NCI-H446 (cell line): ENCODE data around the gene SGPL1.
"Not testable (repeated sequence)": the region's sequence is repeated elsewhere in the genome, so short reads cannot be mapped to it uniquely, and the experiment has no call there.

Experiments
- DNase-seq, 2 experiments: peaks; one replicate each; lab custom pipeline; 2025; lab: John Stamatoyannopoulos, UW

Gene SGPL1

DNA sequence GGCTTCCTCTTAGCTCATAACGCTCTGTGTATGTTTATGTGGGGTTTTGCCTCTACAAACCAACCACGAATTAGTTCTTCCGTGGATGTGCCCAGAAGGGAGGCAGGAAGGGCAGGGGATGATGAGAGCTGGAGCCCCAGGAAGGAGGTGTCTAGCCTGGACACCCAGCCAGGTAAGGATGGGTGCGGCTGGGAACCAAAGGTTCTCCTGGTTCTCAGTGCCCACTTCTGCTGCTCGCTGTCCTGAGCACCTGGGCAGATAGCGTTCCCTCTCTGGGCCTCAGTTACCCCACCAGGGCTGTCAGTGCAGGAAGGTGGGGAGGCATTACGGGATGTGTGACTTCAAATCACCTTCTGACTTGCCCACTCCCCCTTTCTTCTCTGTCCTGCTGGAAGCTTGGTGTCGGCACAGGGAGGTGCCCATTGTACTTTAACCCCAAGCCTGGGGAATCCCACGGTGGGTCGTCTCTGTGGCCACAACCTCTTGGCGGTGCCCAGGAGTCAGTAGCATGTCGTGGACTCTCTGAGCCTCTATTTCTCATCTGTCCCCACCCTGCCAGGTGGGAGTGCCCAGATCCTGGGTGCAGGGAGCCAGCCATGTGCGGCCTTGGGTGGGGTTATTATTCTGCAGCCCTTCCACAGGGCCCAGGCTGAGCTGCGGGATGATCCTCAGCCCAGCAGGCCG lies 91.3 kb downstream of the SGPL1 start:
- DNase-seq: no peak

DNA sequence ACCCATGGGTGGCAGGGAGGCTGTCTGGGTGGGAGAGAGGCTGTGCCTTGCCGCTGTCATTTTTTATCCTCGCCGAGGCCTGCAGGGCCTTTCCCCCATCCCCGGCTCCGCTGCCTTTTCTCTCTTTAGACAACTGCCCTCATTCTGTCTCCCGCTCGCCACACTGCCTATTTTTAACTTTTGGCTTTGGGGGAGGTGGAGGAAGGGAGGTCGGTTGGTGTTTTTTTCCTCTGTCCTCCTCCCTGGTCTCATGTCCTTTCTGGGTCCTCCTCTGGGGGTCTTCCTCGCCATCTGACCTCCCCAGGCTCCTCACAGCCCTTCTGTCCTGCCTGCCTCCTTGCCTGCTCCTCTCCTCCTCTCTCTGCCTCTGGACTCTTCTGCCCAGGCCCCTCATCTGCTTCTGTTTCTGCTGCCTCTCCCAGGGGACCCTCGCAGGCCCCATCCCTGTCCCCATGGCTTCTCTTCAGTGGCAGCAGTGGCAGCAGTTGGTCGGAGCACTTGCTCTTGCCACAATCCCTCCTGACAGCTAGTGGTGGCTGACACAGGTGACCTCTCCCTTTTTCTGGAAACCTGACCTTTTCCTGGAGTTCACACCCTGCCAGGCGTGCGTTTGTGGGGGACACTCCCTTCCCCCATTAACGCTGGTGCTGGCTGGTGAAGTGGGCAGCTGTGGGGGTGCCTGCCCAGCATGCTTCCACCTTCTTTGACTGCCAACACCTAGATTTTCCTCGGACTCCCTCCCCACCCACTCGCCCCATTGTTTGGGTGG lies 92.1 kb downstream of the SGPL1 start:
- DNase-seq: no peak

DNA sequence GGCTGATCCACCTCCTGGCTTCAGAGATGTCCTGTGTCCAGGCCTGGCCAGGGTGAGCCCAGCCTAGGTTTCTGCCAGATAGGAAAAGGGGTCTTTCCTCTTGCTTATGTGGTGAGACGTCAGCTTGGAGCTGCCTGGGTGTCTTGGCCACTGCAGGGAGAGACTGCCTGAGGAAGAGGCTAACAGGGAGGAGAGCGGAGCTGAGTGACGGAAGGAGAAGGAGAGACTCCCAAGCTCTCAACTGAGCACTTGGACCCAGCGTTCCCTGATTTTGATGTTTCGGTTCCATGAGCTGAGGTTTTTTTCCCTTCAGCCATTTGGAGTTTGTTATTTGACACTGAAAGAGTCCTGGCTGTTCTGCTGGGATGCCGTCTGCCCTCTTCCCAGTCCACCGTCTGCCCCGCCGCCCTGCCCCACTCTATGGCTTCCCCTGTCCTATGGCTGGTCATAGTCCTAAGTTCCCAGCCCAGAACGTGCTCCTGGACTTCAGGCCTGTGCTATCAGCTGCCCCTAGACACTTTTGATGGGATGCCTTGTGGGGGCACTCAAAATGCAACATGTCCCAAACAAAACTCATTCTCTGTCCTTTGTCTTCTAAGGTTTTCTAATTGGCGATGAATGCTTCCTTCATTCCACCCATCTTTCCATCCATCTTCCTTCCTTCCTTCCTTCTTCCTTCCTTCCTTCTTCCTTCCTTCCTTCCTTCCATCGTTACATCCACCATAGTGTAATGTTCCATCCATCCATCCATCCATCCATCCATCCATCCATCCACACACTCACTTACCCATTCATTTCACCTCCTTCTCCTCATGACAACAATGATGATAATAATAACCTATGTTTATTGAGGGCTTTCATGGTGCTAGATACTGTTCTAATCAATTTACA lies 92.9 kb downstream of the SGPL1 start:
- DNase-seq: no peak

DNA sequence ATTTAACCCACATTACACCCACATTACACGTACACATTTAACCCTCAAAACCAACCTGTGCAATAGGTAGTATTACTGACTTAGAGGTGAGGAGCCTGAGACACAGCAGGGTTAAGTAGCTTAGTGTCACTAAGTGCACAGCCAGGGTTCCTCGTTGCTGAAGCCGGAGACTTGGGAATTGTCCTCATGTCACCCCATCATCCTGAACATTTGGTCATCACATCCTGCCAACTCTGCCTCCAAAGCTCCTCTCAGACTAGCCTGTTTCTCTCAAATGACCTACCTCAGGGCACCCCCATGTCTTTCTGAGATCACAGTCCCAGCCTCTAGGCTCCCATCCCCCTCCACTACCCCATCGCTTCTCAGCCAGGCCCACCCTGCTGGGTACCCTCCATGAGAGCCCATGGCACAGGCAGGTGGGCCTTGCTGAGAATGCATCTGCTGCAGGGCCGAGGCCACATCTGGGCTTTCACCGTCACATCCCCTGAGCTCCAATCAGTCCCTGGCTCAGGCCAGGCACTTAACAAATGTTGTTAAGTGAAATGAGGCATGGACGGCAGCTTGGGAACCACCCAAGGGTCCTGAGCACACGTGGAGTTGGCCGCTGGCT lies 93.7 kb downstream of the SGPL1 start:
- no peak for DNase-seq

DNA sequence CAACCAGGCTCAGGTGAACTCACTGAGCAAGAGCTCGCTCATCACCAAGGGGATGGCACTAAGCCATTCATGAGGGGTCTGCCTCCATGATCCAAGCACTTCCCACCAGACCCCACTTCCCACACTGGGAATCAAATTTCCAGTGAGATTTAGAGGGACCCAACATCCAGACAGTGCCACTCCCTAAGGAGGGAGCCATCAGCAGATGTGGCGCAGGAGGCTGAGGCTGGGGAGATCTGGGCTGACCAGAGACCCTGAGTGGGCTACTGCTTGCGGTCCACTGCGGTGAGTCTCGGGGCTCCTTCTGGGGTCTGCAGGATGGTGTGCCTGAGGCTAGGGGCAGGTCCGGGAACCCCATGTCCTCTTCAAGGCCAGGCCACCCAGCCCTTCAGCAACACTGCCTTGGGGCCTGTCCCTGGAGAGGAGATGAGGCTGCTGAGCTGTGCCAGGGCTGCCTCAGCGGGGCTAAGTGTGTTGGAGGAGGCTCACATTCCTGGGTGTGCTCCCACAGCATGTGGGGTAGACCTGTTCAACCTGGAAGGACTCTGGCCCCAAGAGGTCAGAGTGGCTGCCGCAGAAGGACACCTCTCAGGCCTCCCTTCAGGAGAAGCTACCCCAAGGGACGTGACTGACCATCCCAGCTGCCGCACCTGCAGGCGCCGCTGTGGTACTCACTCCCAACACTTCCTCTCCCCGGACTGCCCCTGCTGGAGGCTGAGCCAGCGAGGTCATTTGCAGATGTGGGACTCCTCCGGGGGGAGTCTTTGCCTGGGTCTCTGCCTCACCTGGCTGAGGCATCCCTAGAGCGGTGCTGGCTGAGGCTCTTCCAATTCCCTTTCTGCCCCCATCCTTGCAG lies 95.0 kb downstream of the SGPL1 start:
- no peak for DNase-seq

DNA sequence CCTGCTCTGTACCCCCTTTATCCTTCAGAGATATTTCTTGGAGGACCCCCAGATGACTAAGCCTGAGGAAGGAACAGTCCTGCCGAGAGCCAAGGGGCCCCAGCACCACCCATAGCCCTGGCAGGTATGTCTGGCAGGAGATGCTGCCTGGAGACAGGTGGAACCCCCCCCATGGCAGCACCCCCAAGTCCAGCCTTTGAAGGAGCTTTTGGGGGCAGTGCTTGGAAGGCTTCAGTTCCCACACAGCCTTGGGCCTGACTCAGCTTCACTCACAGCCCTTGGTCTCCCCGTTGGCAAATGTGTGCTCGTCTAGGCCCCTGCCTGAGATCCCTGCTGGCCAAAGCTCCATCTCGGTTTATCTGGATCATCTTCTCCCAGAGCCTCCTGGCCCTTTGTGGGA lies 95.6 kb downstream of the SGPL1 start:
- no peak for DNase-seq

DNA sequence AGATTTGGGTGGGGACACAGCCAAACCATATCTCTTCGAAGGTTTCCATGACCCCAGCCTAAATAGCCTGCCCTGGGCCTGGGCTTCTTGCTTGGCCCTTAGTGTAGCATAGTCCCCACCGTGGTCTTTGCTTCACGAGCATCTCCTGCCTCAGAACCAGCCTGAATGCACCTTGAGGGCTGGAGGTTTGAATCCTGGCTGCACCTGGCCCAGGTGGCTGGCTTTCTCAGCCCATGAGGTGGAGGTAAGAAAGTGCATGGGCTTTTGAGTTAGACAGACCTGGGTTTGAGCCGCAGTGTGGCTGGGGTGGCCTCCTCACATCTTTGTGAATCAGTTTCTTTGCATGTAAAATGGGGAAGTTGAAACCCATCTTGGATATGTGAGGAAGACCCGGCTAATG lies 96.8 kb downstream of the SGPL1 start:
- DNase-seq: no peak

DNA sequence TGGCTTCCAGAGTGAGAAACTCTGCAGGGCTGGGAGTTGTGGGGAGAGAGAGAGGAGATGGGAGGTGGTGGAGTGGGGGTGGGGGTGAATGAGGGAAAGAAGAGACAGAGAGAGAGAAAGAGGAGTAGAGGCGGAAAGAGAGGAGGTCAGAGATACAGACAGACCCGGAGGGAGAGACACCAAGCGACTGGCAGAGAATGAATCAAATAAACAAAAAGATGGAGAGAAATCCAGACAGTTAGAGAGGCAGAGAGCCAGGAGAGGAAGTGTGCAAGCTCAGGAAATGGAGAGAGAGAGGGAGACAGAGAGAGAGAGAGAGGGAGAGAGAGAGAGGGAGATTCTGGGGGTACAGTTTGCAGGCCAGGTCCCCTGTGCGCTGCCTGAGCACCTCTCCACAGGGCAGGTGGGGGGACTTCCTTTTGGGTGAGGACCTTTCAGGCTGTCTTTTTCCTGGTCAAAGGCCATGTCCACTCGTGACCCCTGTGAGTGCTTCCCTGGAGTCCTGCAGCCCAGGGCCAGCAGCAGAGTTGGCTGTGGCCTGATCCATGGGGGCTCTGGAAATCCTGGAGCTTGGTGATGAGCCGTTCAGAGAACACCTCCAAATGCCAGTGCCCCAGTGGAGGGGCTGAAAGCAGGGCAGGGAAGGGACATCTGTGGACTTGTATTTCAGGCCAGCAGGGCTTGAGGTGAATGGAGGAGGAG lies 97.6 kb downstream of the SGPL1 start:
- no peak for DNase-seq

DNA sequence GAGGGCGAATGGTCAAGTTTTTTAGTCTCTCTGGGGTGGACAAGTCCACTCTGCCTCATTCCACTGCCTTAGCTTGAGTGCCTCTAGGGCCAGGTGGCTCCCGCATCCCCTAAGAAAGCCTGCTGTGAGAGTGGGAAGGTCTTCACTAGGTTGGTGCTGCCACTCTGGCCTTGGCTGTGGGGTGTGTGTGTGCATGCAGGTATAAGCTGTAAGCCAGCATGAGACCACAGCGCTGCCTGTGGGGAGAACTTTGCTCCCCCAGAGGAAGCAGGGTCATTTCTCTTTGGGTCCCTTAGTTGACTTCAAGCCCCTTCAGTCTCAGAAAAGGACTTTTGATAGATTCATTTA lies 98.1 kb downstream of the SGPL1 start:
- no peak for DNase-seq

DNA sequence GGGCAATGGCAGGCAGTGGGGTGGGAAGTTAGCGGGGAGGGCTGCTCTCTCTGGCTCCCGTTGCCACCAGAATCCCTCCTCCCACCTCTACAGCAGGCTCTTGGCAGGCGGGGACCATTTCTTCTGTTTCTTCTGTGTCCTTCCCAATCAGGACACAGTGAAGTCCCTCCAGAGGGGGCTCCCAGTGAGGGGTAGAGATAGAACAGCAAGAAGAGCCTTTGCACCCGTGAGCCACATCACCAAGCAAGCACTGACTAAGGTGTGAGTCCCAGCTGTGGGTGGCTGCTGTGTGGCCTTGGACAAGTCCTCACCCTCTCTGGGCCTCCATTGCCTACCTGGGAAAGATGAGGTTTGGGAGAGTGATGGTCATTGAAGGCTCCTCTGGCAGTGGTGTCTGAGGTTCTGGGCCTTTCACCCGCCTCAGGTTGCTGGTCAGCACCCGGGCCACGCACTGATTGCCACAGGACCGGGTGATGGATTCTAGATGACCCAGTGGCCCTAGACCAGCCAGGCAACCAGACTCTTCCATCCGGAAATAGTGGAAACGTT lies 98.6 kb downstream of the SGPL1 start:
- no peak for DNase-seq

DNA sequence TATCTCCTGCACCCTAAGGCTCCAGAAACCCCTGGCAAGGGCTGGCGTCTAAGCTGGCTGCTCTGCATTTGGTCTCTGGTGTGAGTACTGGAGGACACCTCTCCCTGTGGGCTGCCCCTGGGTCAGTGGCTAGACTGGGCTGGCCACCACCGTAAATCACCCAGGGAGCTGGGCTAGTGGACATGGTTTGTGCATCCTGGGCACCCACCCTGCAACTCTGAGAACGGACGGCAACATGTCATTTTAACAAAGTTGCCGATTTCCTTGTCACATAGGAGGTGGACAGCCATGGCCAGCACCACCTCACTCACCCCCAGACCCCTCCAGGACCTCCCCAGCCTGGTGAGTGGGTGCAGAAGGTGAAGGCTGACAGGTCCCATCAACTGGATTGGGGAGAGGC lies 99.5 kb downstream of the SGPL1 start:
- no peak for DNase-seq

DNA sequence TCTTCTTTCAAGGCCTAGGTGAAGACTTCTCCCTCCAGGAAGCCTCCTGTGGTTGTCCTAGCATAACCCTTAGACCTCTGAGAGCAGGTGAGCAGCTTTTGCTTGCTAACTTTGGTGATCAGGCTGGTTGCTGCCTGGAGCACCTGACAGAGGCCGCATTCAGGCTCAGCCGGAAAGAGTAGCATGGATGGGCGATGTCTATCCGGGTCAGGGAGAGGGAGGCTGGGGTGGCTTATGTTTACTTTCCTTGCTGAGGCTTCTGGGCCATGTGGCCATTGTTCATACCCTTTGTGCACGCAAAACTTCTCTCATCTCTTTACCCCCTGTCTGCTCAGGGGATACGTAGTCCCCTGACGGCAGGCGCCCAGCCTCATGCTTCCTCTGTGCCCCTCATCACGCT lies 100.1 kb downstream of the SGPL1 start:
- no peak for DNase-seq

DNA sequence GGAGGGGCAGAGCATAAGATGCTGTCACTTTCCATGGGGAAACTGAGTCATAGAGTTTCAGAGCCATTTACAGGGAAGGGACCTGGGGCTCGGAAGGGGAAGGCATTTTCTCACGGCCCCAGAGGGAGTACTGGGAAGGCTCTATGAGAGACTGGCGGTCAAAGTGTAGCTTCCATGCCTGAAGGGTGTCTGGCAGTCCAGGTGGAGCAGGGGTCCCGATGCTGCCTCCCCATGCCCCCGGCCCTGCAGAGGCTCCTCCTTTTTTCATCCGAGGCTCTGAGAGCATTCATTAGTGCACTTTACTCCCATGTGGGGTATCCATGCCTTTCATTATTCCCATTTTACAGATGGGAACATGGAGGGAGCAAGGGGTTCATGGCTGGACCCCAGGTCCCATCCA lies 100.5 kb downstream of the SGPL1 start:
- DNase-seq: no peak

DNA sequence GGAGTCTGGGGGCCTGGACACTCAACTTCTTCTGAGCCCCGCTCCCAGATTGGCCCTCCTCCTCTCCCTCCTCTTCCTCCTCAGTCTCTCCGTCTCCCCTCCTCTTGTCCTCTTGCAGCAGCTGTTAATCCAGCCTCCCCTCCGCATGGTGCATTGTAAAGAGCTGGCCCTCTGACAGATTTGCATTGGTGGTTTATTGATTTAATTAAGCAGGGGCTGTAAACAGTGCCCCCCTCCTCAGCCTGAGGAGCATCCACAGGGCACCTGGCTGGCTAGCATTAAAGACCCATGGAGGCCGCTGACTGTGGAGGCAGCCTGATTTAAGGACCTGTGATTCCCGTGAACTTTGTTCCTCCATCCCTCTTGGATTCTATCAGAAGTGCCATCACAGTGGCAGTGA lies 101.5 kb downstream of the SGPL1 start:
- DNase-seq: no peak

DNA sequence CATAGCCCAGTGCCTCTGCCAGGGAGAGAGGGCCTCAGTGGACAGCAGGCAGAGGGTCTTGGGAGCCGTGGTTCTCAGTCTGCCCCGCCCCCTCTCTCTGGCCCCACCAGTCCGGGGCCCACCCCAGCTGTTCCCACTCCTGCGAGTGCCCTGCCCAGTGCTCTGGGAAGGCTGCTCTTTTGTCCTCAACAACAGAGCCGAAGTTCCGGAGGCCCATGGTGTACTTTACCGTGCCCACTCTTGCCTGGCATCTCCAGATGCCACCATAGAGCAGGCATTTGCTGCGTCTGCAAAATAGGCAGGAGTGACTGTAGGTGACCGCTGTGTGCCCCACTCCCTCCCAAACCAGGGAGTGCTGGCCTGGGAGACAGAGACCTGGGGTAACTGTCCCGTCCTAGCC lies 101.9 kb downstream of the SGPL1 start:
- no peak for DNase-seq

DNA sequence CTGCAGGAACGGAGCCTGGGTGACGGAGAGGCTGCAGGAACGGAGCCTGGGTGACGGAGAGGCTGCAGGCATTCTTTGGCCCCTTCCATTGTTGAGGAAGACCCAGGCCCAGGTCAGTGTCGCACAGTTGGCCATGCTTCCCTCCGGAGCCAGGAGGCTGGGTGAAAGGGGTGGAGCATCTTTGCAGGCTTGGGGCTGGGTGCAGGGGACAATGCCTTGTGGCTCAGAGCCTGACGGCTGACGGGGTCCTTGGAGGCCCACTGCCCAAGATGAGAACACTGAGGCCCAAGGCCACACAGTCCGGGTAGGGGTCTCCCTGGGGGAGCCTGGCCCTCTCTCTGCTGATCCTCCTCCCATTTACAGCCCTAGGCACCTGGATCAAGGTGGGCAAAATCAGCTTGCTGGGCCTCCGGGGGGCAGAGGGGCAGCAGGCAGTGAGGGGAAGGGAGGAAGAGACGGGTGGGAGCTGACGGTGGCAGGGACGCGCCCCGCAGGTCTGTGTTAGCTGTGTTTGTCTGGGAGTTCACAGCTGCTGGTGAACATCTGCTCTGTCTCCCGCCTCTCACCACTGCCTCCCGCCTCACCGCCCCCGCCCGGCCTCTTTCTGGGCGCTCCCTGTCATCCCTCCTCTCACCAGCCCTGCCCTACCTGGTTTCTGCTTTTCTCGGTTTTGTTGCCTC lies 103.2 kb downstream of the SGPL1 start:
- DNase-seq: no peak

DNA sequence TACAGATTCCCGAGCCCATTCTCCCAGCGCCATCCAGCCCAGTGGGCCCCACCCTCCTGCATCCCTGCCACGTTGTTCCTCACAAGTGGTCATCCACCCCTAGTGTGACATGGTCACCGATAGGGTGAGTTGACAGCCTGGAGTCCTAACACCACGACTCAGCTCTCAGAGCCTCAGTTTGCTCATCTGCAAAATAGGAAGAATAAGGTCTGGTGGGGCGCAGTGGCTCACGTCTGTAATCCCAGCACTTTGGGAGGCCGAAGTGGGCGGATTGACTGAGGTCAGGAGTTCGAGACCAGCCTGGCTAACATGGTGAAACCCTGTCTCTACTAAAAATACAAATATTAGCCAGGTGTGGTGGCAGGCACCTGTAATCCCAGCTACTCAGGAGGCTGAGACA lies 104.2 kb downstream of the SGPL1 start:
- not testable (repeated sequence) for DNase-seq

DNA sequence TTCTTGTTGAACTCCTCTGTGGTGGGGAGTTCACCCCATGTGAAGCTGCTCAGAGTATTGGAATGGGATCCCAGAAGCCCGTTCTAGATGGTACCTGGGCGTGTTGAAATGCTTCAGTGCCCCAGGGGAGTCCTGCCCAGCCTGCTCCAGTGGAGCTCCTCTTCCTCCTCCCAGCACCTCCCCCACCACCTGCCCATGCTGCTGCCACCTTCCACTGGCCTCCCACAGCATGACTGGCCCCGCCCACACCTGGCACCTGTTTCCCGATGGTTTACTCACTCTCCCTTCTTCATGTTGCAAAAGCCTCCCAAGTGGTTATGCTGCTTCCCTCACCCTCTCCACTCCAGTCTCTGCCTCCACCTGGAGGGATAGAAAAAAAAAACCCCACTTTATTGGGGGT lies 104.8 kb downstream of the SGPL1 start:
- no peak for DNase-seq

DNA sequence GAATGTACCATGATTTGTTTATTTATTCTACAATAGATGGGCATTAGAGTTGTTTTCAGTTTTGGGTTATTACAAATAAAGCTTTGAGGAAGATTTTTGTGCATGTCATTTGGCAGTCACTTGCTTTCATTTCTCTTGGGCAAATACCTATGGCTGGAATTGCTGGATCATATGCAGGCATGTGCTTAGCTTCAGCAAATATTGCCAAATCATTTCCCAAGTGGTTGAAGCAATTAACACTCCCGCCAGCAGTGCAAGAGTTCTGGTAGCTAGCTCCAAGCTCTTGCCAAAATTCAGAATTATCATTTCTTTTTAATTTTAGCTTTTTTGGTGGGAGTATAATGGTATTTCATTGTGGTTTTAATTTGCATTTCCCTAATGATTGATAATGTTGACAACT lies 105.5 kb downstream of the SGPL1 start:
- peak in 1 of 2 experiments; percentile 5 for DNase-seq

DNA sequence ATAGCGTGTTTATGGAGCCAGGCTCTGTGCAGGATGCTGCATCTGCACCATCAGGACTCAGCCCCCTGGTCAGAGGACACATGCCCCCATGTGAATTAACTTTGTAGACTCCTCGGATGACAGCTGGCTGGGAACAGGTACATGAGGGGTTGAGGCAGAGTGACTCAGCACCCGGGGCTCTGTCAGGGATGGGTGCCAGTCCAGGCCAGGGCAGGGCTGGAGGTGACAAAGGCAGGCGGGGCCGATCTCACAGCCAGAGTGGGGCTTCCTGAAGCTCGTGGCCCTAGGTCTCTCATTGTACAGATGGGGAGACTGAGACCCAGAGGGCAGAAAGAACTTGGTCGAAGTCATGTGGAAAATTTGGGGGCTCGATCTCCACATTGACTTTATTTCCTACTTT lies 107.9 kb downstream of the SGPL1 start:
- no peak for DNase-seq
